ENCODE data around the gene NUB1.

DNA sequence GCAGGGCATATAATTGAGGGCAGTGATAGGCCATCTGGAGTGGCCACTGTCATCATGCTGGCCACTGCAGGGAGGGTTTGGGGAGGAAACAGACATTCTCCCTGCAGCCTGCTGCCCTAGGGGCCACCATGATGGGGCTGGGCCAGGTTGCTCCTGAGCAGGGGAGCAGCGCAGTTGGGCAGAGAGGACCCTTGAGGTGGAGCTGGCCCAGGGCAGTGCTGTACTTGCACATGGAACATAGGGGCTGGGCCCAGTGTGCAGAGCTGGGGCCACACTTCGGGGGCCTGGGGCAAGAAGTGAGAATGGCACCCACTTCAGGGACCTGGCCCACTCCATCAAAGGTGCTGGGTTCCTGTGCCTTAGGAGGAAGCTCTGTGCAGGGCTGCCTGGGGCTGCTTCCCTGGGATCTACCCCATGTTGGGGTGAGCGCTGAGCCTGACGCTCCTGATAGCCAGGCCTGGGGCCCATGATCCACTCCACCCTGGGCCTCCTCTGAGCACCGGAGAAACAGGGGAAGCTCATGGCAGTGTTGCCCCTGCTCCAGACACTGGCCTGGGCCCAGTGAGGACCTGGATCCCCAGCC lies 21.3 kb upstream of the NUB1 start:
- TF ChIP-seq, protein P1, sequence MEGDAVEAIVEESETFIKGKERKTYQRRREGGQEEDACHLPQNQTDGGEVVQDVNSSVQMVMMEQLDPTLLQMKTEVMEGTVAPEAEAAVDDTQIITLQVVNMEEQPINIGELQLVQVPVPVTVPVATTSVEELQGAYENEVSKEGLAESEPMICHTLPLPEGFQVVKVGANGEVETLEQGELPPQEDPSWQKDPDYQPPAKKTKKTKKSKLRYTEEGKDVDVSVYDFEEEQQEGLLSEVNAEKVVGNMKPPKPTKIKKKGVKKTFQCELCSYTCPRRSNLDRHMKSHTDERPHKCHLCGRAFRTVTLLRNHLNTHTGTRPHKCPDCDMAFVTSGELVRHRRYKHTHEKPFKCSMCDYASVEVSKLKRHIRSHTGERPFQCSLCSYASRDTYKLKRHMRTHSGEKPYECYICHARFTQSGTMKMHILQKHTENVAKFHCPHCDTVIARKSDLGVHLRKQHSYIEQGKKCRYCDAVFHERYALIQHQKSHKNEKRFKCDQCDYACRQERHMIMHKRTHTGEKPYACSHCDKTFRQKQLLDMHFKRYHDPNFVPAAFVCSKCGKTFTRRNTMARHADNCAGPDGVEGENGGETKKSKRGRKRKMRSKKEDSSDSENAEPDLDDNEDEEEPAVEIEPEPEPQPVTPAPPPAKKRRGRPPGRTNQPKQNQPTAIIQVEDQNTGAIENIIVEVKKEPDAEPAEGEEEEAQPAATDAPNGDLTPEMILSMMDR (IDR thresholded peaks at IDR 0.05), result no peak
- TF ChIP-seq POLR2A (IDR thresholded peaks at IDR 0.05), result no peak
